Smooth muscle cell (in vitro differentiated cells): ENCODE measurements around the gene CARMIL1. TPM values are rescaled to one million over a fixed set of nuclear protein-coding genes. Genes with fewer than 3 reads are reported as not detected.

ENCODE experiments used
- DNase-seq: peaks from one replicate; lab custom pipeline; 2025; ENCODE audit not compliant: unreplicated experiment; lab: John Stamatoyannopoulos, UW
- H2AFZ ChIP-seq: fragments of 200-600 bp; sonication (generic); 2 replicates; pipeline ENCODE4 v1.6.0; 2016; ENCODE audit warnings: antibody characterized with exemption, low read depth, mild to moderate bottlenecking
- H3F3A ChIP-seq: fragments of 200-600 bp; sonication (generic); 2 replicates; pipeline ENCODE4 v1.6.0; 2017; ENCODE audit warnings: antibody characterized with exemption, low read depth
- H3K27ac ChIP-seq: fragments of 200-600 bp; sonication (generic); 2 replicates; pipeline ENCODE4 v1.5.1; 2016; ENCODE audit warnings: low read depth, mild to moderate bottlenecking
- H3K27me3 ChIP-seq: fragments of 200-600 bp; sonication (generic); 2 replicates; pipeline ENCODE4 v1.6.1; 2016; ENCODE audit warnings: low read depth, mild to moderate bottlenecking
- H3K36me3 ChIP-seq: fragments of 200-600 bp; sonication (generic); 2 replicates; pipeline ENCODE4 v1.5.1; 2016; ENCODE audit warnings: low read depth
- H3K4me1 ChIP-seq: fragments of 200-600 bp; sonication (generic); 2 replicates; pipeline ENCODE4 v1.5.1; 2016; ENCODE audit warnings: low read depth
- H3K4me2 ChIP-seq: fragments of 200-600 bp; sonication (generic); 2 replicates; pipeline ENCODE4 v1.6.0; 2016; ENCODE audit warnings: mild to moderate bottlenecking
- H3K4me3 ChIP-seq: fragments of 200-600 bp; sonication (generic); 2 replicates; pipeline ENCODE4 v1.5.1; 2016; ENCODE audit warnings: mild to moderate bottlenecking
- H3K79me2 ChIP-seq: fragments of 200-600 bp; sonication (generic); 2 replicates; pipeline ENCODE4 v1.6.0; 2016; ENCODE audit warnings: low read depth, mild to moderate bottlenecking
- H3K9ac ChIP-seq: fragments of 200-600 bp; sonication (generic); 2 replicates; pipeline ENCODE4 v1.6.0; 2016; ENCODE audit warnings: low read depth
- H3K9me3 ChIP-seq: fragments of 200-600 bp; sonication (generic); replicated peaks from 2 replicates; pipeline ENCODE4 v1.5.1; 2016; ENCODE audit warnings: low read depth
- H4K20me1 ChIP-seq: fragments of 200-600 bp; sonication (generic); 2 replicates; pipeline ENCODE4 v1.6.0; 2016; ENCODE audit warnings: low read depth
- WGBS: methylation state at CpG from one replicate; pipeline ENCODE4 v1.1.7; 2016; ENCODE audit warnings: low lambda C conversion rate; 5-methylcytosine and 5-hydroxymethylcytosine counted together
- polyA plus RNA-seq: library from polyadenylated mRNA; unstranded; fragments of >200 nt; fragmentation: Nextera tagmentation; extraction: Ambion mirVana; gene quantifications from 2 replicates; pipeline ENCODE4 v1.2.1, GENCODE V29; 2016
- total RNA-seq: library from RNA; depleted of rRNA; stranded (reverse); fragments of >200 nt; gene quantifications from 2 replicates; pipeline ENCODE4 v1.2.3, GENCODE V29; 2014
- TF ChIP-seq, protein P1 (sequence below): fragments of 200-600 bp; sonication (generic); IDR thresholded peaks from 2 replicates; pipeline ENCODE4 v1.5.1; 2017; ENCODE audit warnings: borderline replicate concordance, mild to moderate bottlenecking, antibody characterized with exemption; ENCODE audit not compliant: insufficient read depth, poor library complexity, severe bottlenecking

Gene CARMIL1
- total and polyA plus RNA-seq, 2 experiments from 2014 or later = 7.6 to 24.1 TPM

DNA sequence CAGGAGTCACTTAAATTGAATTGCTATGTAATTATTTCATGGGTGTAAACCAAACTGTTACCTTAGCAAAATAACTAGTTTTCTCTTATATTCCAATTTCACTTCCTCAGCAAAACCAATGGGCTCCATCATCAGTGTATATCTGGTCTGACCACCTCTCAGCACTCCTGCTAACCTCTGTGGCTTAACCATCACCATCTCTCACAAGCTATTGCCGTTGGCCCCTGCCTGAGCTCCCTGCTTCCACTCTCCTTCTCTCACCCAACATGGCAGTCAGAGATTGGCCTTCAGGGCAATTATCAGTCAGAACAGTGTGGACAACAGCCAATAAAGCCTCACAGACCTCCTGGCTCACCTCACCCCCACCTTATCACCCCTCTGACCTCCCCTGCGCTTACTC lies 124.0 kb downstream of the CARMIL1 start:
- H3K27me3 ChIP-seq = no peaks in the 10 kb centered on the region
- TF ChIP-seq, protein P1, sequence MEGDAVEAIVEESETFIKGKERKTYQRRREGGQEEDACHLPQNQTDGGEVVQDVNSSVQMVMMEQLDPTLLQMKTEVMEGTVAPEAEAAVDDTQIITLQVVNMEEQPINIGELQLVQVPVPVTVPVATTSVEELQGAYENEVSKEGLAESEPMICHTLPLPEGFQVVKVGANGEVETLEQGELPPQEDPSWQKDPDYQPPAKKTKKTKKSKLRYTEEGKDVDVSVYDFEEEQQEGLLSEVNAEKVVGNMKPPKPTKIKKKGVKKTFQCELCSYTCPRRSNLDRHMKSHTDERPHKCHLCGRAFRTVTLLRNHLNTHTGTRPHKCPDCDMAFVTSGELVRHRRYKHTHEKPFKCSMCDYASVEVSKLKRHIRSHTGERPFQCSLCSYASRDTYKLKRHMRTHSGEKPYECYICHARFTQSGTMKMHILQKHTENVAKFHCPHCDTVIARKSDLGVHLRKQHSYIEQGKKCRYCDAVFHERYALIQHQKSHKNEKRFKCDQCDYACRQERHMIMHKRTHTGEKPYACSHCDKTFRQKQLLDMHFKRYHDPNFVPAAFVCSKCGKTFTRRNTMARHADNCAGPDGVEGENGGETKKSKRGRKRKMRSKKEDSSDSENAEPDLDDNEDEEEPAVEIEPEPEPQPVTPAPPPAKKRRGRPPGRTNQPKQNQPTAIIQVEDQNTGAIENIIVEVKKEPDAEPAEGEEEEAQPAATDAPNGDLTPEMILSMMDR = no peak
- no peak overlapping the region for H3K4me3 ChIP-seq
- no peak overlapping the region for H3K4me2 ChIP-seq
- no peaks in the 10 kb centered on the region for H3K79me2 ChIP-seq
- WGBS = 94% methylated on average over 2 of the region's 2 CpGs
- H3F3A ChIP-seq = no peaks in the 10 kb centered on the region
- no peaks in the 10 kb centered on the region for H4K20me1 ChIP-seq
- no peak overlapping the region for H3K27ac ChIP-seq
- no peak overlapping the region for H2AFZ ChIP-seq
- H3K9ac ChIP-seq = no peak overlapping the region
- no peak for DNase-seq
- no peaks in the 10 kb centered on the region for H3K4me1 ChIP-seq
- no peaks in the 10 kb centered on the region for H3K9me3 ChIP-seq
- no peaks in the 10 kb centered on the region for H3K36me3 ChIP-seq

DNA sequence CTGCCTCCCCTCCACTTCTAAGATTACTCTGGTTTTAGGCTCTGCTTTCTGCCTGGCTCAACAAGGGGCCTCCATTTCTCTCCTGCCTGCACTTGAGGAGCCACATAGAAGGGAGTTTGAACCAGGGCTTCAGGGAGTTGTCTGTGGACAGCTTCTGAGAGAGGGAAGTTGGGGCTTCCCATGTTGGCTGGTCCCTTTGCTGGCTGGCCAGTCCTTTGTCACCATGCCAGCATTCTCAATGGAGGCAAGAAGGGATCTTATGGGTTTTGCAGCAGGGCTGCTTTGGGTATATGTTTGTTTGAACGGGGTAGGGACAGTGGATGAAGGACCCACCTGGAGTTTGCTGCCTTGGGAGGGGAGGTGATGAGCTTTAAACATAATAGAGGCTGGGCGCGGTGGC lies 124.9 kb downstream of the CARMIL1 start:
- H4K20me1 ChIP-seq = no peaks in the 10 kb centered on the region
- H3K4me1 ChIP-seq = no peaks in the 10 kb centered on the region
- H3K27ac ChIP-seq = no peak overlapping the region
- WGBS = 97% methylated on average over 3 of the region's 3 CpGs
- no peak overlapping the region for H3K4me2 ChIP-seq
- TF ChIP-seq, protein P1 = no peak
- no peaks in the 10 kb centered on the region for H3K36me3 ChIP-seq
- H2AFZ ChIP-seq = no peak overlapping the region
- no peak for DNase-seq
- no peaks in the 10 kb centered on the region for H3F3A ChIP-seq
- no peak overlapping the region for H3K4me3 ChIP-seq
- no peaks in the 10 kb centered on the region for H3K9me3 ChIP-seq
- H3K79me2 ChIP-seq = no peaks in the 10 kb centered on the region
- no peaks in the 10 kb centered on the region for H3K27me3 ChIP-seq
- H3K9ac ChIP-seq = no peak overlapping the region

DNA sequence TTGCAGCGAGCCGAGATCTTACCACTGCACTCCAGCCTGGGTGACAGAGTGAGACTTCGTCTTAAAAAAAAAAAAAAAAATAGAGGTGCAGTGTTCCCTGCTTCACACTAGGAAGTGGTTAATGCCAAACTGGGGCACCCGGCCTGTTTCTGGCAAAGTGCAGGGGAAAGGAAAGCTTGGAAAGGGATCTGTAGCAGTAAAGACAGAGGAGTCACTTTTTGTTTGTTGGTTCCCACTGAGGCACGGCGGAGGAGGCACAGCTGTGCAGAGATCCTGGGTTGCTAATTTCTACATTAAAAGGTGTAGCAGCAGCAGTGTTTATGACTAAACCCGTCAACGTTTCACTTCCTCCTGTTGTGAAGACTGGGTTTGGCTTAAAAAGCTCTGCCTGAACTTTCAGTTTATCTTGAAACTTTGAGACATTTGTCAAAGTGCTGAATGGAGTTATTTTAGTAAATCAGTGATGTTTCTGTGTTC lies 125.6 kb downstream of the CARMIL1 start:
- Histone ChIP-seq H3K36me3 (no peaks in the 10 kb centered on the region), H3K79me2 (no peaks in the 10 kb centered on the region), H3F3A (no peaks in the 10 kb centered on the region), H3K27me3 (no peaks in the 10 kb centered on the region), H3K4me2 (no peak overlapping the region), H3K9me3 (no peaks in the 10 kb centered on the region), H3K27ac (no peak overlapping the region), H4K20me1 (no peaks in the 10 kb centered on the region), H3K4me1 (no peaks in the 10 kb centered on the region), H2AFZ (no peak overlapping the region), H3K9ac (no peak overlapping the region), H3K4me3 (no peak overlapping the region)
- TF ChIP-seq, protein P1 = no peak
- 76% methylated on average over 8 of the region's 8 CpGs for WGBS
- no peak for DNase-seq

DNA sequence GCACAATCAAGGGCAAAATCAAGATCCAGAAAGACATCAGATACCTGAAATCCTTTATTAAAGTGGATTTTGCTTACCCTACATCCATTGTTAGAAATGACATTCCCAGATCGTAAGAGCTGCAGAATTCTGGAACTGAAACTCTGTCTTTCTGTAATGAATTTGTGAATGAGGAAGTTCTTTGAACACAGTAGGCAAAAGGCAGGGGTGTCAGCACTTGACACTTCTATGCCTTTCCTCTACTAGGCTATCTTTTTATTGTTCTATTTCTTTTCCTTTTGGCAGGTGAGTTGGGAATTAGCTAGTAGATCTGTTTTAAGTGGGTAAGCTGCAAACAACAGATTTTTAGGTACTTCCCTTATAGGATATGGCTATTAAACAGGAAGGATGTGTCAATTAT lies 126.3 kb downstream of the CARMIL1 start:
- TF ChIP-seq, protein P1 = no peak
- Histone ChIP-seq H3F3A (no peaks in the 10 kb centered on the region), H3K4me2 (no peak overlapping the region), H3K79me2 (no peaks in the 10 kb centered on the region), H3K4me3 (no peak overlapping the region), H3K9ac (no peak overlapping the region), H3K27me3 (no peaks in the 10 kb centered on the region), H2AFZ (no peak overlapping the region), H4K20me1 (no peaks in the 10 kb centered on the region), H3K36me3 (no peaks in the 10 kb centered on the region), H3K4me1 (no peaks in the 10 kb centered on the region), H3K9me3 (no peaks in the 10 kb centered on the region), H3K27ac (no peak overlapping the region)
- no peak for DNase-seq
- 93% methylated on average over 1 of the region's 1 CpG for WGBS
